Measurements from ENCODE around the gene MYO18A.

The MYO18A gene

DNA sequence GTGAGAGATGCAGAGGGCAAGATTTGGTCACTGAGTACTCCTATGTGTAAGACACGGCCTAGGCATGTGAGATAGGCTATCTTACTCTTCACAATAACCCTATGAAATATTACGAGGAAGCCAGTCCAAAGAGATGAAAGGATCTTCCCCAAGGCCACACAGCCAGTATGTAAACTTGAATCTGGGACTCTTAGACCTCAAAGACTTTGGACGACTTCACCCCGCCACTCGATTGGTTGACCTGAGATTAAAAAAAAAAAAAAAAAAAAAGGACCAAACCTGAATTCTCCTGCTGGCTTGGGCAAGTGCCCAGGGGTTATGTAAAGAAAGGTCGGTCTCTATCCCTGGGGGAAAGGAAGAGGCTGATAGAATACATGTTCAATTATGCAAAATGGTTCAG is 104.1 kb downstream of the MYO18A start:
- DNase-seq: no peak

DNA sequence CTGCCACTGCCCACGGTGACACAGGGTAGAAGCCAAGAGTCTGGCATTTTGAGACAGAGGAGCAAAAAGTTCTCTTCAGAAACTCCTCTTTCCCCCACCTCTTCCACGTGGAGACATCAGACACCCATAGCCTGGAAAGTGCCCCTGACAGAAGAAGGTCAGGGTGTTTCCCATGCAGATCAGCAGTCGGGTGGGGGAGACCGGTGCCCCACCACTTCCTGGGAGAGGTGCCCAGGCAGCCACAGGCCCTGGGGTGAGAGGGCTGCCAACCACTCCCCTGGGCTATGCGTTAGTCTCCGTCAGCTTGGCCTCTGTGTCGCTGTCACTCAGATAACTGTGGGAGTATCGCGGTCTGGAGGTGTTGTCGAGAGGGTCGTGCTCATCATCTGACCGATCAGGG is 105.7 kb downstream of the MYO18A start:
- peak; percentile 2 to 7 for DNase-seq

DNA sequence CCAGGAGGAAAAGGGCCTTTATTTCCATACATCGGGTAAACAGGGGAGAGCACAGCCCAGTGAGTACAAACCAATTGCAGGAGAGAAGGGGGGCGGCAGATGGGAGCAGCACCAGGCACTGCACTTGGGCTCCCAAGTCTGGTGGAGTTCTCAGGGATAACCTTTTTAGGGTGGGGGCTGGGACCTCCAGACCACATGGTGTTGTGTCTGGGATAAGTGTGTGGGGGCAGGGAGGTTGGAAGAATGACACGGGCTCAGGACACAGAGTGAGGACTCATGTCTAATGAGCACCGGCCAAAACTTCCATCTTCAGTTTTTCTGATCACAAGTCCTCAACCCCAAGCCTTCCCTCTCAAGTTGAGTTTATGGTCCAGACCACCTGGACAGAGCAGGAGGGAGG is 106.7 kb downstream of the MYO18A start:
- DNase-seq: no peak

DNA sequence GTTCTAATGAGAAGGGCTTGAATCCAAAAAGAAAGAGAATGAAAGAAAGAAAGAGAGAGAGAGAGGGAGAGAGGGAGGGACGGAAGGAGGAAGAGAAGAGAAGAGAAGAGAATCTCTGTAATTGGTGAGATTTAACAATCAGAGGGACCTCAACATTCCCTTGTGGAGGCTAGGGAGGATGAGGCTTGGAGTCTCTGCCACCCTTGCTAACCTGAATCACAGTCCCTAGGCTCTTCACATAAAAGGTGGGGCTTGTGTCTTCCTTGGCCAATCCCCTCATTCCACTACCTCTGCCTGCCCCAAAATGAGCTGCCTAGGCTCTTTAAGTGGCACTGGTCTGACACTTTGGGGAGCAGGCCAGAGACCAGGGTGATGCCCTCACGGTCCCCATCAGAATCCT is 107.2 kb downstream of the MYO18A start:
- no peak for DNase-seq

DNA sequence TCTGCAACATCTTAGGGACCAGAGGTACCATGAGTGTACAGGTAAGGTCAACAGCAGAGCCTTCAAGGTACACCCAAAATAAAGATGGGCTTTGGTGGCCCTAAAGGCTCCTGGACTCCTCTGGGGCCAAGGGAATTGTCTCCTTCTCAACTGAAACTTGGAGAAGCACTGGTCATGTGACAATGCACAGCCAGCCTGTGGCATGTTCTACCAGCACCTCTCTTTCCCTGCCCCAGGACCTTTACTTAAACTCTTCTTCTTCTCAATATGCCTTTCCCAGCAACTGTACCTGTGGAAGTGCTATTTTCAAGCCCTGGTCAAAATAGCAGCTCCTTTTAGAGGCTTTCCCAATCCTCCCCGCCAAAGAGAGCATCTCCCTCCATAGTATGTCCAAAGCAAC is 108.9 kb downstream of the MYO18A start:
- no peak for DNase-seq

DNA sequence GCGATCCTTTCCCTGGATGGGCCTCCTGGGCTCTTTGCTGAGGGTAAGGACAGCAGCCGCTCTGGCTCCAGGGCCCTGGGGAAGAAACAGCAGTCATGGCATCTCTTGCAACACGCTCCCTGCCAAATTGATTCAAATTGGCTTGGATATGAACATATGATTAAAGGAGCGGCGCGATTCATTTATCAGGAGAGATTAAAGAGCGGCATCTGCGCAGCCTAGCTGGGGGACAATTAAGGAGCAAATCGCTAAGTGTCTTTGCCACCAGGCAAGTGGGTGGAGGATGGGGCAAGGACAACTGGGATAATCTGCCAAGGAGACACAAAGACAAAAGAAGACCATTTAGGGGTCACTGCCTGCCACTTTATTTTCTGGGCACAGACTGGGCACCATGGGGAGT is 109.4 kb downstream of the MYO18A start:
- no peak for DNase-seq

DNA sequence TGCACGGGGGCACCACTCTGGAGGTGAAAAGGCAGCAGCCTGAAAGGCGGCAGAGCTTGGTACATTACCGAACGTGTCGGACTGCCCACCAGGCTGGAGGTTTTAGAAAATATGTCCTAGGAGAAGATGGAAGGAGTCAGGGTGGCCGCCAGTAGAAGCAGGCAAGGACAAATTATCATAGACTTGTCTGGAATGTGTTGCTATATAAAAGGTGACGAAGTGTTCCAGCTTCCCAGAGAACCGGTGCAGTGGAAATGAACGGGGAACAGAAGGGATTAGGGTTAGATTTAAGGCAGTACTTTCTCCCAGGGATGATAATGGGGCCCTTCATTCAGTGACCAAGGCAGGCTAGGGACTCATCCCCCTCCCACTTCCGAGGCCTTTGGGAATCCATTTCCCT is 109.9 kb downstream of the MYO18A start:
- DNase-seq: no peak

DNA sequence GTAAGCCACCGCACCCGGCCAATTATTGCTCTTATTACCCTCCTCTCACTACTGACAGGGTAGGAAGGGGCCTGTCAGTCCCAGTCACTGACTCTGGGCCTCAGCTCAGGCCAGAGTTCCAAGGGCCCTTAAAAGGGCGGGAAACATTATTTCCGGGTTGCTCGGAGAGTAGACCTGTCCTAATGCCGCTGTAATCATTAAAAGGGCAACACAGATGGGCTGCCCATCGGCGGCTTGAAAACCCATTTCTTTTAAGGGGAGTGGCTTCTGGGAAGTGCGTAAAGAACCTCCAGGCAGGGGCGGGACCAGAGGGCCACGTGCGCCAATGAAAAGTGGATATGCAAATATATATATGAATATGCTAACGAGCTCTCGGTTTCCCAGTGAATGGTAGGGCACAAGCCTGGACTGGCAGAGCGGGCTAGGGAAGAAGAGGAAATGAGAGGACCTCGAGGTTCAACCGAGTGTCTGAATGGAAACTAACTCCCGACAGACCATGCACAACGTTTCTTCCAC is 110.6 kb downstream of the MYO18A start:
- no peak for DNase-seq

DNA sequence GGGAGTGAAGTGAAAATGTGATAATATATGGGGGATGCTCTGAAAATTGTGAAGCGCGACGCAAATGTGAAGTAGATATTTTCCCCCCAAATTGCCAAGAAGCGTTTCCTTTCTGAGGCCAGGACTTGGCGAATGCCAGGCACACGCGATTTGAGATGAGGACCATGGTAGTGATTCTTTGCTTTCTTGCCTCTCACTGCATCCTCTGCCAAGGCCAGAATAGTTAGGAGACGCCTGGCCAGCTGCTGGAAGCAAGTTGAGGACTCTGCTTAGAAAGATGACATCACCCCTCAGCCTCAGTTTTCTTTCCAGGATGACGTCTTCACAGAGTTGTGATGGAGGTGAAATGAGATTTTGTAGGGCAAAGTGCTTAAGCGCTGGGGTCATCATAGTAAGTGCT is 111.4 kb downstream of the MYO18A start:
- DNase-seq: no peak

DNA sequence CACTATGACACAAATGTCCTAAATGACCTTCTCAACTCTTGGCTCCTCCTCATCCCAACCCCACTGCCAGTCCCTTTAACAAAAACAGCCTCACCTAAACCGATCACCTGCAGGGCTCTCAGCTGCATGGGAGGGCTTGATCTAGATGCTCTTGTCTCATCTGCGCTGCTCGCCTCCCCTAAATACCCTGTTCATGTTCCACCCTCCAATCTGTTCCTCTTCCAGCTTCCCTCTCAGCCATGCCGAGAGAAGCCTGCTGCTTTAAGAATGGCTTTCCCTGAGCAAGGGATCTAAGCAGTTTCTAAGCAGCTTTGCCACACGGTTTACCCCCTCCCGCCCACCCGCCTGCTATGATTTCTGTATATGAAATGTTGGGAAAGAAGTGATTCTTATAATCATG is 113.6 kb downstream of the MYO18A start:
- no peak for DNase-seq

DNA sequence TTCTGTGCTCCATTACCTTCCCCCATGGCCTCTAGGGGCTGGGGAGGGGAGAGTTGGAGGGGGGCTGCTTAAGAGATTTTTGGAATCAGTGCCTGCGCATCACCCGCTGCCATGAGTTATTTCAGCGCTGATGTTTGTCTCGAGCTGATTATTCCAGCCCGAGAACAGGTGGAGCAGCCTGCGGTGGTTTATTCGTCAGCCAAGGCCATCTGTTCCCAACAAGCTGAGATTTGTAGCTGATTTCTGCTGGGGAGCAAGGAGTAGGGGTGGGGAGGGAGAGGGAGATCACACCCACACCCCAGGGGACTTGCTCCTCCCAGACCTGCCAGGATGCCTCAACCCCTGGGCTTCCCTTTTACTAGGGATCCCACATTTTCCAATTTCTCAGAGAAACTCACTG is 114.2 kb downstream of the MYO18A start:
- no peak for DNase-seq

DNA sequence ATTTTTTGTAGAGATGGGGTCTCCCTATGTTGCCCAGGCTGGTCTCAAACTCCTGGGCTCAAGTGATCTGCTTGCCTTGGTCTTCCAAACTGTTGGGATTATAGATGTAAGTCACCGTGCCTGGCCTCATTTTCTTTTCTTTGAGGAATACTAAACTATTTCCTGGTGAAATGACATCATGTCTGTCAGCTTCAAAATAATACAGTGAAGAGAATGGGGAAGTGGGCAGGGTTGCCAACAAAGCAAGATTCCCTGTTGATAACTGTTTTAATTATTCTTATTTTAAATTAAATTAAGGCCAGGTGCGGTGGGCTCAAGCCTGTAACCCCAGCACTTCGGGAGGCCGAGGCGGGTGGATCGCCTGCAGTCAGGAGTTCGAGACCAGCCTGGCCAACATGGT is 116.2 kb downstream of the MYO18A start:
- DNase-seq: no peak

DNA sequence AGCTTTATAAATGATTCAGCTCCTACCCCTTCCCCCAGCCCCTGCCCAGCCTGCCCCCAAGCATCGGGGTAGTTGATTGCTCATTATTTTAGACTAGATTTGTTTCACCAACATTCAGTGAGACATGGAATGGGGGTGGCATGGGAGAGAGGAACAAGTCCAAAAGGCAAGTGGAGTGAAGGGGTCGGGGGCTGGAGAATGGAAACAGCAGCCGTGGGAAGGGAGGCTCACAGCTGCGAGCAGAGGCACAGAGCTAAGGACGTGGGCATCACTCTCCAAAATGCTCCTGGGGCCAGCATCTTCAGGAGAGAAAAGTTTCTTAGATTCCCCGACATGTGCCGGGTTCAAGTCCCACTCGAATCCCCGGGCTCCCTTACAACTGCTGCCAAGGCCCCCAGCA is 118.0 kb downstream of the MYO18A start:
- DNase-seq: no peak

DNA sequence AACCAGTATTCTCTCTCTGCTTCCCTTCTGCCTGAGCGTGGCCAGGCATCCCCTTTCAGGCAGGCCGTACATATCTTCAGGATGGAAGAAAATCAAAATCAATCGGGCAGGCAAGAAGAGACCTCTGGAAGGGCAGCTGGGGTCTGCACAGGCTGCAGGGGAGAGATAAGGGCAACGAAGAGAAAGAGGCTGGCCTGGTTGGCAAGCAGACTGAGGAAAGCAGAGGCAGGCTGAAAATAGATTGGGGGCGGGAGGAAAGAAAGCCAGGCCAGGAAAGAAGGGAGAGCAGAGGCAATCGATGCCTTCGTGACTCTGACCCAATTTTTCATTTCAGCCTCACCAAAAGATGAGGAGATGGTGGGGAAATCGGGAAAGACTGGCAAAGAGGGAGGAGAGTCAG is 119.2 kb downstream of the MYO18A start:
- DNase-seq: no peak

DNA sequence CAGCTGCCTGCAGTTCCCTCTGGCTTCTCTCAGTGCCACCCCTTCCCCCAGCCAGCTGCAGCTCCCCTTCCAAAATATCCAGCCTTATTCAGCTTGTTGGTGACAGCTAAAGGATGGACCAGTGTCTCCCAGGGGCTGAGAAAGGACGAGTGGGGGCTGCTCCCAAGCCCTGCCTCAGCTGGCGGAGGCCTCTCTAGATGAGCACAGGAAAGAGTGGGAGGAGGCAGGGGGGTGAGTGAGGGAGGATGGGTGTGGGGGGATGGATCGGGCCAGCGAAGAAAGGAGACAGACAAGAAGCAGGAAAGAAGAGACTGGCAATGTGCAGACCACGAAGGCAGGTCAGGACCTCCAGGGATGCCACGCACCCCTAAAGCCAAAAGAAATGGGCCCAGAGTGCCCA is 119.7 kb downstream of the MYO18A start:
- no peak for DNase-seq

DNA sequence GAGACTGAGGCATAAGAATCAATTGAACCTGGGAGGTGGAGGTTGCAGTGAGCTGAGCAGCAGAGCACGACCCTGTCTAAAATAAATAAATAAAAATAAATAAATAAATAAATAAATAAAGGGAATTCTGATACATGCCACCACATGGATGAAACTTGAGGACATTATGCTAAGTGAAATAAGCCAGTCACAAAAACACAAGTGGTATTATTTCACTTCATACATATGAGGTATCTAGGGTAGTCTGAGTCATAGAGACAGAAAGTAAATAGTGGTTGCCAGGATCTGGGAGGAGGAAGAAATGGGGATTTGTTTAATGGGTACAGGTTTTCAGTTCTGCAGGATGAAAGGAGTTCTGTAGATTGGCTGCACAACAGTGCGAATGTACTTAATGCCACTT is 120.9 kb downstream of the MYO18A start:
- no peak for DNase-seq

DNA sequence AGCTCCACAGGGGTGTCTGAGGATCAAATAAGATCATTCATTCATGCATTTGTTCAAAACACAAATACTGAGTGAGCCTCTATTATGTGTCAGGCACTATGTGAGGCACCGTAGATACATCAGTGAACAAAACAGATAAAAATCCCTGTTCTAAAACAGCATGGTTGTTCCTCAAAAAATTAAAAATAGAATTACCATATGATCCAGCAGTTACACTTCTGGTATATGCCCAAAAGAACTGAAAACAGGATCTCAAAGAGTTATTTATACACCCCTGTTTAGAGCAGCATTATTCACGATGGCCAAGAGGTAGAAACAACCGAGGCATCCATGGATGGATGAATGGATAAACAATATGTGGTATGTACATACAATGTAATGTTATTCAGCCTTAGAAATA is 121.8 kb downstream of the MYO18A start:
- no peak for DNase-seq

DNA sequence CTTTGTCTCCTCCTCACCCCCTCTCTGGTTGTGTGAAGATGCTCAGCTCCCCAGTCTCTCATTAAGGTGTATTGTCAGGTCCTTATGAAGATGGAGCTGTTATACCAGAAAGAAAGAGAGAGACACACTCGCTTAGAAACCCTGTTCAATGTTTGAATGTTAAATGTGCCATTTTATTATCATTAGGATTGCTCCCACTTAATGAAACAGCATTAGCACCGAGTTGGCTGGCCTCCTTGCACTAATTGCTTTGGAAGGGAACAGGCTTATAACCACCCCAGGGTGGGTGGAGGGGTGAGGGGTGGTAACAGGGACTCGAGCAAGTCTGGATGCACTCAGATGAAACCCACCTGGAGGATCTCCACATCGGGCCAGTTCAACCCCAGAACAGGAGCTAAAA is 122.8 kb downstream of the MYO18A start:
- DNase-seq: no peak

DNA sequence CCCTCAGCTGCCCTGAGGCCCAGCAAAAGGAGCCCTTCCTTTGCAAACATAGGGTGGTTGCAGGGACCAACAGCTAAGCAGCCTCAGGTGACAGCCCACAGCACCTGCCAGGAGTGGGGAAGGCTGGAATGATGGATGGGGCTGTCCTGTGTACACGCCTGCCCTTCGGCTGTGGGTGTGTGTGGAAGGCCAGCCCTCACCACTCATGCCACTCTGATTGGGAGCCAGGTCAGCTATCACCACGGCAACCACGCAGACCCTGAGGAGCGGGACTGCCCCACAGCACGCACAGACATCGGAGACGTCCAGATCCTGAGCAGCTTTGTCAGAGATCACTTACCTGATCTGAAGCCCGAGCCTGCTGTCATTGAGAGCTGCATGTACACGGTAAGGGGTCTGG is 125.4 kb downstream of the MYO18A start:
- no peak for DNase-seq

DNA sequence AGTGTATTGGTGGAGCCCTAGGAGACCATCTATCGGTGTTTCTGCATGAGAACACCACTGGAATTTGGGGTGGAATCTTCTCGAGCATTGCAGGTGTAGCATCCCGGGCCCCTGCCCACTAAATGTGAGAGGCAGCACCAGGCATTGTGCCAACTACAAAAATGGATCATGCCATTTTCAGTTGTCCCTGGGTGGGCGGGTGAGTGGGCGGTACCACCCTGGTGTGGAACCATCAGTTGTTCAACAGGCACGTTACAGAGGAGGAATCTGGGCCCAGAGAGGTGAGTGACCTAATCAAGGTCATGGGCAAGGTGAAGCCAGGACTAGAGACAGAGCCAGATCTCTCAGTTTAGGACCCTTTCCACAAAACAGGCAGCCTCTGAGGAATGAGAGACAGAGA is 128.5 kb downstream of the MYO18A start:
- no peak for DNase-seq

DNA sequence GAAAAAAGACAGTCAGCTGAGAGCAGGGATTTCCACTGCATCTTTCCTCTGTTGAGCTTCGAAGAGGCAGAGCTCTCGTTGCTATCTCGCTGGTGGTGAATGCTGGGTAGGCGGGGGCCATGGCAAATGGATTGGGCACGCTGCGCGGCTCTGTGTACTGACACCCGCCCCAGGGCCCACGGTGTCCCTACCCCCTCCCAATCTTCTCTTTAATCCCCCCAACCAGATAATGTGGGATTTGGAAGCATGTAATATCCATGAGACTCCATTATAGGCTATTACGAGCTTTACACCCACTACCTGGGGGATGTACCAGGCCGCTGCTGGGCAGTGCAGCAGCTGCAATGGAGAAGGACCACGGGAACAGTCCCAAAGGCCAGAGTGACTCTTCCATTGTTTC is 129.0 kb downstream of the MYO18A start:
- DNase-seq: no peak

DNA sequence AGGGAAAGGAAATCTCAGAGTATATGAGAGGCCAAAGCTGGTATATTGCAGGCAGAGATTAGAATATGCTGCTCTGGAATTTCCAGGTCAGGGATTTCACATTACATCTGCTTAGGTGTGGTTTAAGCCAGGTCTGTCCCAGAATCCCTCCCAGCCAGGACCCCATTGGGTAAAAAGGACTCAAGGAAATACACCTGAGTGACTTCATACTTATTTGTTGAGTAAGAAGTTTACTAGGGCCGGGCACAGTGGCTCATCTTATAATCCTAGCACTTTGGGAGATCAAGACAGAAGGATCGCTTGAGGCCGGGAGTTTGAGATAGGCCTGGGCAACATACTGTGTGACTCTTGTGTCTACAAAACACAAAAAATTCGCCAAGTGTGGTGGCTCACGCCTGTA is 130.0 kb downstream of the MYO18A start:
- DNase-seq: no peak

DNA sequence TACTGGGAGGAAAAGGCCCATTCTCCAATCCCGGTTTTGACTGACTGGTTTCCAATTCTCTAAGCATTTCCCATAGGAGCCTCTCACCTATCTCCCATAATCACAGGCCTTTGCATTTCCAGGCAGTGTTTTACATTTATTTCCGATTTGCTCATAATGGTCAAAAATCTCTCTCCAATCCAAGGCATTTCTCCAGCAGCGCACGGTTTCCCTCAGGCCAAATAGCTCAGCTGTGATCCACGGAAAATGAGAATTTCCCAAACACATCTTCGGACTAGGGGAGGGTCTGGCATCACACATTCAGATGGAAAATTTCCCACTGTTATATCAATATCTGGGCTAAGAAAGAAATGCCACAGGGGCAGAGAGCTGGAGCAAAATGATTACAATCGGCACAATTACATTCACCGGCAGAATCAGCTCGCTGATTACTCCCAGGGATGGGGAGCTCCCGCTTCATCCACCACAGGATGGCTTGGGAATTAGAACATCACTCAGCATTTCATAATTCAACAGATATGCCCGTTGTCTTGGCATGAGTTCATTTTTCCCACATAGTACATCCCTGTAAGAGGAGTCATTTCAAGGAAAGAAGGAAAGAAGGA is 130.6 kb downstream of the MYO18A start:
- no peak for DNase-seq

DNA sequence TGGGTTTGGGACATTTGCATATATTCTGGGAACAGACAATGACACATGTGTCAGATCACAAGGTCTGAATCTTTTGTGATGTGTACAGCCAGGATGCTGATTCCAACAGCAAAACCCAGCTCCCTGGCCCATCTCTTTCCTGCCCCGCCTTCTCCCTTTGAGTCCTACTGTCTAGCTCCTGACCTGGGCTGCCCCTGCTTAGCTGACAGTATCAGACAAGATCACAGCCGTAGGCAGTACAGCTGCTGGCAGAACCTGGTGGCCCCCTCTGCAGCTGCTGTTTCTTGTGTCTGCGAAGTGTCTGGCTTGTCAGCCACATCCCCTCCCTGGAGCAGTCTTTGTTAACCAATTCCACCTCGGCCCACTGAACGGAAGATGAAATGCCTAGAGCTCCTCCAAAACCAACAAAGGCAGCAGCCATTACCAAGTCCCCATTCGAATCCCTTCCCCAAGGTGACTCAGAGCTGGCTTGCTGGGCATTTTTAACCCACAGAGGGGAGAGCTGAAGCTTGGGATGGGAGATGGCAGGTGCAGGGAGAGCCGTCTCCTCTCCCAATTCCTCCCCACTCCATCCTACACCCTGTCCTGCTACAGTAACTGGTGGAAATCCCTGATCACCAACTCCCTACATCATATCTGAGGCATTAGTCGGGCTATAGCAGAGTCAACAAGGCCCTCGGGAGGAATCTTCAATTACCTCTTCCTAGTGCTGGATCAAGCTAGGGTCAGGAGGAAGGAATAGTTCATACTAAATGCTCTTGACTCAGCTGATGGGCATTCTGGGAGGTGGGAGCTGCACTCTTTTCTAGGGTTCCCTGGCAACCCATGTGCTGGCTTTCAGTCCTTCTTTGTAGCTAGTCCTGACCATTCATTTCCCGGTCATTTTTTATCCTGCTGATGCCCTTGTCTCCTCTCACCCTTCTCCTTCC is 131.5 kb downstream of the MYO18A start:
- DNase-seq: no peak

DNA sequence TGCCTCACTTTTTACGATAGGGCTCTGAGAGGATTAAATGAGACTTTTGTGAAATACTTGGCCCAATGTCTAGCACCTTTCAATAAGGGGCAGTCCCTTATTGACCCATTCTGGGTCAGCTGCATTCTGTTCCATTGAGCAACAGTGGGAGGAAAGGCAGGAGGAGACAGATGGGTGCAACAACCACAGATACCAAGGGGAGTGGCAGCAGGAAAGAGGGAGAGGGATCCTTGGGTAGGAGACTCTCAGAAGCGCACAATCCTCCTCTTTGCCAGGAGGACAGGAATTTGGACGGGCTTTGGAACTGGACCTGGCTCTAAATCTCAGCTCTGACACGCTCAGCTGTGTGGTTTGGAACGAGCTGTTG is 133.7 kb downstream of the MYO18A start:
- DNase-seq: no peak
